Esophagus muscularis mucosa (tissue), 4 donors: ENCODE results near the gene LONP1. TPM values are rescaled to one million over a fixed set of nuclear protein-coding genes. Genes with fewer than 3 reads are reported as not detected.

Source experiments
- DNase-seq: peaks from one replicate; pipeline ENCODE4 v3.0.0-alpha.2; 2017; ENCODE audit errors: extremely low spot score
- H3K27ac ChIP-seq, 4 donors: fragments of 200-600 bp; sonication (generic); replicated peaks in 1 of 4; 1 replicate in 3 of 4; 2 replicates in 1 of 4; pipeline ENCODE4 v1.5.1; 2016 to 2019; ENCODE audit warnings: mild to moderate bottlenecking in 1 of 4
- H3K27me3 ChIP-seq, 4 donors: fragments of 200-600 bp; sonication (generic); one replicate each; pipeline versions ENCODE4 v1.5.1 to v1.6.0; 2016 to 2019
- H3K36me3 ChIP-seq, 4 donors: fragments of 200-600 bp; sonication (generic); one replicate each; pipeline ENCODE4 v1.5.1; 2016 to 2019
- H3K4me1 ChIP-seq, 4 donors: fragments of 200-600 bp; sonication (generic); one replicate each; pipeline ENCODE4 v1.5.1; 2016 to 2019
- H3K4me3 ChIP-seq, 4 donors: fragments of 200-600 bp; sonication (generic); 1 replicate in 2 of 4; 2 replicates in 2 of 4; pipeline ENCODE4 v1.5.1; 2016 to 2019; ENCODE audit warnings: mild to moderate bottlenecking in 4 of 4, moderate library complexity in 1 of 4
- H3K9me3 ChIP-seq, 4 donors: fragments of 200-600 bp; sonication (generic); 1 replicate in 3 of 4; 2 replicates in 1 of 4; pipeline ENCODE4 v1.5.1; 2016 to 2019
- CTCF ChIP-seq, 3 experiments: fragments of 200-600 bp in 2 of 3; fragments of 450-650 bp in 1 of 3; sonication (generic) in 2 of 3; IDR thresholded peaks; one replicate each; pipeline ENCODE4 v1.5.1; 2017 to 2019; ENCODE audit warnings: antibody characterized with exemption in 3 of 3, mild to moderate bottlenecking in 2 of 3, moderate library complexity in 1 of 3
- POLR2A ChIP-seq: fragments of 450-650 bp; IDR thresholded peaks from one replicate; pipeline ENCODE4 v1.6.1; 2017; ENCODE audit warnings: antibody characterized with exemption, moderate library complexity, mild to moderate bottlenecking, low read depth
- POLR2AphosphoS5 ChIP-seq, 2 donors: sonication (generic); formaldehyde crosslinking; IDR thresholded peaks; one replicate each; pipeline ENCODE4 v1.6.1; 2017; ENCODE audit warnings: antibody characterized with exemption in 2 of 2
- WGBS: methylation state at CpG from one replicate; pipeline ENCODE4 v1.1.5; 2018; 5-methylcytosine and 5-hydroxymethylcytosine counted together
- intact Hi-C: fragments of 100-400 bp; cut with DNase I; formaldehyde crosslinking; loops from one replicate; pipeline ENCODE4 v1.15.1; 2023
- total RNA-seq, 4 donors: library from RNA; depleted of rRNA; stranded (reverse); fragments of >200 nt; gene quantifications; one replicate each; pipeline versions ENCODE4 v1.1.0 to v1.2.1, GENCODE V29; 2016

Gene LONP1
- total RNA-seq, 4 donors from 2014 or later, result 49.0 to 70.4 (median 54.3) TPM

DNA sequence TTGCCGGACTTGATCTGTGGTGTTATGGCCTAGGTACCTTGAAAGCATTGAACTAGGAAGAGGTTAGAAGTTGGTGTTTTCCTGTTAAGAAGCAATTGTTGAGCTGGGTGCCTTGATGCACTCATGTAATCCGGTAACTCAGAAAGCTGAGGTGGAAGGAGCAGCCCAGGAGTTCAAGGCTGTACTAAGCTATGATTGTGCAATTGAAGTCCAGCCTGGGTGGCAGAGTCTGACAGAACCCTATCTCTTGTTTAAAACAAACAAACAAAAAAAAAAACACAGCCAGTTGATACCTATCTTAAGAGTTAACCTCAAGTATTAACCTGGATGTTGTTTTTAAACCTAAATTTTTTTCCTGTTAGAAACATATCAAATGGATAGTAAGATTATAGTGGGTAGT, 77.7 kb downstream of the LONP1 start:
- DNase-seq, result no peak
- TF ChIP-seq POLR2AphosphoS5 (IDR thresholded peaks at IDR 0.05), result no peak
- TF ChIP-seq CTCF (IDR thresholded peaks at IDR 0.05), result no peak
- no peak for TF ChIP-seq POLR2A
- H3K4me1 ChIP-seq, result peaks cover 6 to 33% (median 25%) of the 10 kb centered on the region in 4 donors
- peaks cover 21 to 62% (median 50%) of the 10 kb centered on the region in 4 donors for H3K36me3 ChIP-seq
- H3K4me3 ChIP-seq, result no peak overlapping the region
- WGBS, result 92% methylated on average over 2 of the region's 2 CpGs
- no peak overlapping the region for H3K27ac ChIP-seq
- no peaks in the 10 kb centered on the region for H3K27me3 ChIP-seq
- intact Hi-C loops, result no loop called here
- H3K9me3 ChIP-seq, result no peaks in the 10 kb centered on the region

Other genes with a start within 250 kb of the LONP1 start
- gene TINCR, start 152.2 kb downstream of the LONP1 start, total RNA-seq, result 1 to 10 TPM in 1 of 4 donors, under 1 TPM in 2, not detected in 1; 0.17 to 2.9 (median 0.33) TPM
- 10 to 100 TPM; 31.1 to 57.8 (median 42.7) TPM for gene SAFB2, start 97.4 kb downstream of the LONP1 start, total RNA-seq
- gene SAFB, start 97.1 kb downstream of the LONP1 start, total RNA-seq, result 10 to 100 TPM; 48.4 to 96.2 (median 75.7) TPM
- 10 to 100 TPM; 46.4 to 70.0 (median 59.3) TPM for gene MICOS13, start 39.6 kb downstream of the LONP1 start, total RNA-seq
- gene HSD11B1L, start 39.1 kb downstream of the LONP1 start, total RNA-seq, result 10 to 100 TPM; 15.0 to 21.8 (median 17.8) TPM
- 100 to 1,000 TPM; 461 to 719 (median 614) TPM for gene RPL36, start 29.9 kb downstream of the LONP1 start, total RNA-seq
- gene CATSPERD, start 491 bp upstream of the LONP1 start, total RNA-seq, result under 1 TPM in 1 of 4 donors, not detected in 3; 0.19 TPM
- gene PRR22, start 64.6 kb upstream of the LONP1 start, total RNA-seq, result 1 to 10 TPM in 2 of 4 donors, under 1 TPM in 2; 0.19 to 1.2 (median 1.0) TPM
- gene DUS3L, start 71.0 kb upstream of the LONP1 start, total RNA-seq, result 10 to 100 TPM; 20.3 to 34.1 (median 27.3) TPM
- gene NRTN, start 84.9 kb upstream of the LONP1 start, total RNA-seq, result 10 to 100 TPM; 12.9 to 53.0 (median 29.5) TPM
- gene FUT6, start 119.6 kb upstream of the LONP1 start, total RNA-seq, result under 1 TPM in 1 of 4 donors, not detected in 3; 0.17 TPM
- under 1 TPM in 1 of 4 donors, not detected in 3; 0.57 TPM for gene FUT3, start 131.3 kb upstream of the LONP1 start, total RNA-seq
- gene FUT5, start 150.4 kb upstream of the LONP1 start, total RNA-seq, result not detected
- gene NDUFA11, start 183.6 kb upstream of the LONP1 start, total RNA-seq, result 100 to 1,000 TPM; 292 to 378 (median 314) TPM
- gene VMAC, start 184.7 kb upstream of the LONP1 start, total RNA-seq, result 10 to 100 TPM in 1 of 4 donors, 1 to 10 TPM in 3; 5.0 to 12.5 (median 7.6) TPM
- 10 to 100 TPM in 3 of 4 donors, 1 to 10 TPM in 1; 5.5 to 16.1 (median 15.2) TPM for gene CAPS, start 194.1 kb upstream of the LONP1 start, total RNA-seq